DOHH2 (cell line): ENCODE results near the gene CLDN34.

Source experiments
- CTCF ChIP-seq: fragments of 200-600 bp; sonication (generic); IDR thresholded peaks from one replicate; pipeline ENCODE4 v1.5.1; 2014; ENCODE audit warnings: antibody characterized with exemption, mild to moderate bottlenecking, low read depth, low read length; ENCODE audit not compliant: poor library complexity, severe bottlenecking
- EZH2phosphoT487 ChIP-seq: fragments of 200-600 bp; sonication (generic); IDR thresholded peaks from 2 replicates; pipeline ENCODE4 v1.6.1; 2017; ENCODE audit warnings: borderline replicate concordance, mild to moderate bottlenecking, antibody characterized with exemption, low read length, moderate library complexity, mixed read lengths

GRCh38 chrX:9992724-9993123, 25.6 kb downstream of the CLDN34 start:
- TF ChIP-seq EZH2phosphoT487 (no peak), CTCF (no peak)
